Nephron (organoid): ENCODE data around the gene NRF1.
"Not testable (repeated sequence)": the region's sequence is repeated elsewhere in the genome, so short reads cannot be mapped to it uniquely, and the experiment has no call there.

Source experiments
- H3K27ac Mint-ChIP-seq, 3 experiments: 2 replicates each; pipeline ENCODE4 v1.8.0; 2020; ENCODE audit warnings: mixed read lengths in 3 of 3, mild to moderate bottlenecking in 2 of 3, moderate library complexity in 1 of 3
- H3K27me3 Mint-ChIP-seq: 2 replicates; pipeline ENCODE4 v1.8.0; 2021; ENCODE audit warnings: low read depth, mild to moderate bottlenecking, moderate library complexity, mixed read lengths
- H3K36me3 Mint-ChIP-seq: 2 replicates; pipeline ENCODE4 v1.8.0; 2020; ENCODE audit warnings: low read depth, mixed read lengths
- H3K4me1 Mint-ChIP-seq: 2 replicates; pipeline ENCODE4 v1.8.0; 2020; ENCODE audit warnings: mixed read lengths
- H3K4me3 Mint-ChIP-seq, 3 experiments: 2 replicates each; pipeline ENCODE4 v1.8.0; 2020; ENCODE audit warnings: mild to moderate bottlenecking in 3 of 3, mixed read lengths in 3 of 3, moderate library complexity in 2 of 3
- H3K9me3 Mint-ChIP-seq: 2 replicates; pipeline ENCODE4 v1.8.0; 2020; ENCODE audit warnings: mixed read lengths
- TF ChIP-seq, protein P1 (sequence below), 3 experiments: fragments of 200-600 bp; sonication (generic); IDR thresholded peaks; one replicate each; pipeline ENCODE4 v1.5.0; 2021; ENCODE audit warnings: antibody characterized with exemption in 3 of 3; ENCODE audit not compliant: unreplicated experiment in 3 of 3

Gene NRF1

DNA sequence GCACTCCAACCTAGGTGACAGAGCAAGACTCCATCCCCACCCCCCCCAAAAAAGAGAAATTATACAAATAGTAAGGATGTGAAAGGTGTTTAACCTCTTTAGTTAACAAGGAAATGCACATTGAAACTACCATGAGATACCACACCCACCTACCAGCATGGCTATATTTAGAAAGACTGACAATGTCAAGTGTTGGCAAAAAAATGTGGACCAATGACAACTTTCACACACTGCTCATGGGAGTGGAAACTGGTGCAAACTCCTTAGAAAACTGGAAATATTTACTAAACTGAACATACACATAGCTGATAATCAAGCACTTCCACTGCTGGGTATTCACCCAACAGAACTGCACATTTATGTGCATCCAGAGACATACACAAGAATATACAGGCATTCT lies 23.3 kb upstream of the NRF1 start:
- peaks cover 49% of the 10 kb centered on the region for H3K9me3 Mint-ChIP-seq
- peaks cover 11% of the 10 kb centered on the region for H3K36me3 Mint-ChIP-seq
- H3K4me3 Mint-ChIP-seq, result no peak overlapping the region
- TF ChIP-seq, protein P1, sequence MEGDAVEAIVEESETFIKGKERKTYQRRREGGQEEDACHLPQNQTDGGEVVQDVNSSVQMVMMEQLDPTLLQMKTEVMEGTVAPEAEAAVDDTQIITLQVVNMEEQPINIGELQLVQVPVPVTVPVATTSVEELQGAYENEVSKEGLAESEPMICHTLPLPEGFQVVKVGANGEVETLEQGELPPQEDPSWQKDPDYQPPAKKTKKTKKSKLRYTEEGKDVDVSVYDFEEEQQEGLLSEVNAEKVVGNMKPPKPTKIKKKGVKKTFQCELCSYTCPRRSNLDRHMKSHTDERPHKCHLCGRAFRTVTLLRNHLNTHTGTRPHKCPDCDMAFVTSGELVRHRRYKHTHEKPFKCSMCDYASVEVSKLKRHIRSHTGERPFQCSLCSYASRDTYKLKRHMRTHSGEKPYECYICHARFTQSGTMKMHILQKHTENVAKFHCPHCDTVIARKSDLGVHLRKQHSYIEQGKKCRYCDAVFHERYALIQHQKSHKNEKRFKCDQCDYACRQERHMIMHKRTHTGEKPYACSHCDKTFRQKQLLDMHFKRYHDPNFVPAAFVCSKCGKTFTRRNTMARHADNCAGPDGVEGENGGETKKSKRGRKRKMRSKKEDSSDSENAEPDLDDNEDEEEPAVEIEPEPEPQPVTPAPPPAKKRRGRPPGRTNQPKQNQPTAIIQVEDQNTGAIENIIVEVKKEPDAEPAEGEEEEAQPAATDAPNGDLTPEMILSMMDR (IDR thresholded peaks at IDR 0.05; ENCODE audit: unreplicated experiment in 3 of 3), result no peak
- H3K4me1 Mint-ChIP-seq, result no peaks in the 10 kb centered on the region
- no peak overlapping the region for H3K27ac Mint-ChIP-seq
- H3K27me3 Mint-ChIP-seq, result peaks cover 3% of the 10 kb centered on the region

DNA sequence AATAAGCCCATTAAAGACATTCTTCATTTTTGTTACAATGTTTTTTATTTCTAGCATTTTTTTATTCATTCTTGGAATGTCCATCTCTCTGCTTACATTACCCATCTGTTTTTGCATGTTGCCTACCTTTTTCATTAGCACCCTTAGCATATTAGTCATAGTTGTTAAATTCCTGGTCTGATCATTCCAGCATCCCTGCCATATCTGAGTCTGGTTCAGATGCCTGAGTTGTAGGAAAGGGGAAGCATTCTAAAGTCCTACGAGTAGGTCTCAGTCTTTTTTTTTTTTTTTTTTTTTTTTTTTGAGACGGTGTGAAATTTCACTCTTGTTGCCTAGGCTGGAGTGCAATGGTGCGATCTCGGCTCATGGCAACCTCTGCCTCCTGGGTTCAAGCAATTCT lies 19.7 kb upstream of the NRF1 start:
- Mint-ChIP-seq H3K36me3 (peaks cover 7% of the 10 kb centered on the region), H3K27me3 (no peaks in the 10 kb centered on the region), H3K27ac (no peak overlapping the region), H3K4me3 (no peak overlapping the region), H3K4me1 (no peaks in the 10 kb centered on the region), H3K9me3 (peaks cover 21% of the 10 kb centered on the region)
- TF ChIP-seq, protein P1 (IDR thresholded peaks at IDR 0.05; ENCODE audit: unreplicated experiment in 3 of 3), result no peak

- not testable (repeated sequence) for H3K9me3 Mint-ChIP-seq, H3K36me3 Mint-ChIP-seq, H3K27ac Mint-ChIP-seq, H3K4me3 Mint-ChIP-seq, H3K27me3 Mint-ChIP-seq, H3K4me1 Mint-ChIP-seq
These were observed 15.1 kb upstream of the NRF1 start for GRCh38 chr7:129596386-129596785.

GRCh38 chr7:129597672-129598071 lies 13.8 kb upstream of the NRF1 start:
- Mint-ChIP-seq H3K4me3 (no peak overlapping the region), H3K36me3 (peaks cover 3% of the 10 kb centered on the region), H3K27ac (no peak overlapping the region), H3K27me3 (no peaks in the 10 kb centered on the region), H3K9me3 (peaks cover 2% of the 10 kb centered on the region), H3K4me1 (no peaks in the 10 kb centered on the region)
- TF ChIP-seq, protein P1 (IDR thresholded peaks at IDR 0.05; ENCODE audit: unreplicated experiment in 3 of 3), result no peak

- Mint-ChIP-seq H3K27ac (no peak overlapping the region), H3K4me3 (no peak overlapping the region), H3K27me3 (no peaks in the 10 kb centered on the region), H3K4me1 (no peaks in the 10 kb centered on the region), H3K9me3 (no peaks in the 10 kb centered on the region), H3K36me3 (no peaks in the 10 kb centered on the region)
- TF ChIP-seq, protein P1 (IDR thresholded peaks at IDR 0.05; ENCODE audit: unreplicated experiment in 3 of 3), result no peak
These were observed 12.3 kb upstream of the NRF1 start for GRCh38 chr7:129599174-129599573.

DNA sequence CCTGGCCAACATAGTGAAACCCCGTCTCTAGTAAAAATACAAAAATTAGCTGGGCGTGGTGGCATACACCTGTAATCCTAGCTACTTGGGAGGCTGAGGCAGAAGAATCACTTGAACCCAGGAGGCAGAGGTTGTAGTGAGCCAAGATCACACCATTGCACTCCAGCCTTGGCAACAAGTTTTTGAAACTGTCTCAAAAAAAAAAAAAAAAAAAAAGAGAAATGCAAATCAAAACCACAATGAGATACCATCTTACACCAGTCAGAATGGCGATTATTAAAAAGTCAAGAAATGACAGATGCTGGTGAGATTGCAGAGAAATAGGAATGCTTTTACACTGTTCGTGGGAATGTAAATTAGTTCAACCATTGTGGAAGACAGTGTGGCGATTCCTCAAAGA lies 7.9 kb upstream of the NRF1 start:
- not testable (repeated sequence) for H3K9me3 Mint-ChIP-seq, H3K27ac Mint-ChIP-seq, H3K4me3 Mint-ChIP-seq, H3K4me1 Mint-ChIP-seq, H3K27me3 Mint-ChIP-seq
- H3K36me3 Mint-ChIP-seq, result peaks cover 16% of the 10 kb centered on the region

DNA sequence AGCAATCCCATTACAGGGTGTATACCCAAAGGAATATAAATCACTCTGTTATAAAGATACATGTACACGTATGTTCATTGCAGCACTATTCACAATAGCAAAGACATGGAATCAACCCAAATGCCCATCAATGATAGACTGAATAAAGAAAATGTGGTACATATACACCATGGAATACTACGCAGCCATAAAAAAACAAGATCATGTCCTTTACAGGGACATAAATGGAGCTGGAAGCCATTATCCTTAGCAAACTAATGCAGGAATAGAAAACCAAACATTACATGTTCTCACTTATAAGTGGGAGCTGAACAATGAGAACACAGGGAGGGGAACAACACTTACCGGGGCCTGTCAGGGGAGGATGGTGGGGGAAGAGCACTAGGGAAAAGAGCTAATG lies 7.5 kb upstream of the NRF1 start:
- not testable (repeated sequence) for H3K4me3 Mint-ChIP-seq, H3K27ac Mint-ChIP-seq, H3K9me3 Mint-ChIP-seq, H3K4me1 Mint-ChIP-seq, H3K27me3 Mint-ChIP-seq
- H3K36me3 Mint-ChIP-seq, result peaks cover 20% of the 10 kb centered on the region
